Measurements from ENCODE around the gene TMEM187.
A peak's percentile ranks its signal among the peaks of the same experiment; 100 is the strongest.

TMEM187 gene

DNA sequence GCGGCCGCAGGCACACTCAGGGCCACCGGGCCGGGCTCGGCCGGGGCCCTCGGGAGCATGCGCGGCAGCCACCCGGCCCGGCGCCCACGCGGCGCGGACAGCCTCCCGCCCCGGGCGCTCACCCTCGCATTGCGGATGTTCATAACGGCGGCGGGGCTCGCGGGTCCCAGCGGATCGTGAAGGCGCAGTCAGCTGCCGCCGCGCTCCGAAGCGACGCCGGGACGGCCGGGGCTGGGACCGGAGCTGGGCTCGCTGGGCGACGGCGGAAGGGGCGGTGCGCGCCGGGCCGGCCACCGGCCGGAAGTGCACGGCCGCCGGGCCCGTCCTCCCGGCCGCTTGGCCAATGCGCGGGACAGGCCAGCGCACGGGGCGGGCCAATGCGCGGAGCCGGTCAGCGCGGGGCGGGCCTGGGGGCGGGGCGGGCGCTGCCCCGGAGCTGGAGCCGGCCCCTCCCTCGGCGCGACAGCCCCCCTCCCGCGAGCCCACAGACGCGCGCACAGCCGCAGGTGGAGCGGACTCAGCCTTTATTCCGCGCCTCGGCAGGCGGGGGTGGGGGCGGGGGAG lies 37.7 kb upstream of the TMEM187 start, which contains the start of gene NAA10:
TSS of gene NAA10 (minus strand) at position 276 of the 564 bp plus-strand sequence. CDS start at position 143, 133 bp downstream.
- DNase-seq (ENCODE audit: low read depth, low spot score): peak; percentile 63

DNA sequence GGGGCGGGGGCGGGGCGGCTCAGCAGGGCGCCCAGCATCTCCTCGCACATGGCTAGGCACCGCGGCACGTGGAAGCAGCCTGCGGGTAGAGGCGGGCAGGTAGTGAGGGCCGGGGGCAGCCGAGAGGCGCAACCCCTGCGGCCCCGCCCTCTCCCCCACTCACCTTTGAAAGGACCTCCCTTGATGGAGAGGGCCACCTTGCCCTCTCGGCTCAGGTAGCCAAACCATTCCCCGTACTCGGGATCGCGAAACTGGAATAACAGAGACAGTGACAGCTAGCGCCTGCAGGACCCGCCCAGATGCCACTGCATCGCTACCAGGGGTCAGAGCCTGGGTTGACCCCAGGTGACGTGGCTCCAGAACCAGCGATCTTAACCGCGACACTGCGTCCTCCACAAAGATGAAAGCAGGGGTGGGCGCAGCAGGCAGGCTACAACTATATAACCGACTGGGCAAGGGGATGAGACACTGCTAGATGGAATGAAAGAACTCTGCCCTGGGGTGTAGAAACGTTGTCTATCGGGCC lies 37.2 kb upstream of the TMEM187 start:
- DNase-seq (ENCODE audit: low read depth, low spot score): peak; percentile 85

DNA sequence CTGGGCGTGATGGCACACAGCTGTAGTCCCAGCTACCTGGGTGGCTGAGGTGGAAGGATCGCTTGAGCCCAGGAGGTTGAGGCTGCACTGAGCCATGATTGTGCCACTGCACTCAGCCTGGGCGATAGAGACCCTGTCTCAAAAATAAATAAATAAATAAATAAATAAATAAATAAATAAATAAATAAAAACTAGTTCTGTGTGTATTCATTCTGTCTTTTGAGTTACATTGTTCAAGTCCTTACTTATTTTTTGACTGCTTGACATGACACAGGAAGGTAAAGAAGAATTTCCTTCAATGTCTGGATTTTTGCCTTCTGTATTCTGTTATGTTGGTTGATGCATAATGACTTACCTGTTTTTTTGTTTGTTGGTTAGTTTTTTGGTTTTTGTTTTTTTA lies 35.5 kb upstream of the TMEM187 start:
- no peak for DNase-seq (ENCODE audit: low read depth, low spot score)

GRCh38 chrX:153938226-153938786 lies 34.2 kb upstream of the TMEM187 start:
- DNase-seq (ENCODE audit: low read depth, low spot score): no peak

- no peak for DNase-seq (ENCODE audit: low read depth, low spot score)
Measured at GRCh38 chrX:153939573-153939972, 33.0 kb upstream of the TMEM187 start.

DNA sequence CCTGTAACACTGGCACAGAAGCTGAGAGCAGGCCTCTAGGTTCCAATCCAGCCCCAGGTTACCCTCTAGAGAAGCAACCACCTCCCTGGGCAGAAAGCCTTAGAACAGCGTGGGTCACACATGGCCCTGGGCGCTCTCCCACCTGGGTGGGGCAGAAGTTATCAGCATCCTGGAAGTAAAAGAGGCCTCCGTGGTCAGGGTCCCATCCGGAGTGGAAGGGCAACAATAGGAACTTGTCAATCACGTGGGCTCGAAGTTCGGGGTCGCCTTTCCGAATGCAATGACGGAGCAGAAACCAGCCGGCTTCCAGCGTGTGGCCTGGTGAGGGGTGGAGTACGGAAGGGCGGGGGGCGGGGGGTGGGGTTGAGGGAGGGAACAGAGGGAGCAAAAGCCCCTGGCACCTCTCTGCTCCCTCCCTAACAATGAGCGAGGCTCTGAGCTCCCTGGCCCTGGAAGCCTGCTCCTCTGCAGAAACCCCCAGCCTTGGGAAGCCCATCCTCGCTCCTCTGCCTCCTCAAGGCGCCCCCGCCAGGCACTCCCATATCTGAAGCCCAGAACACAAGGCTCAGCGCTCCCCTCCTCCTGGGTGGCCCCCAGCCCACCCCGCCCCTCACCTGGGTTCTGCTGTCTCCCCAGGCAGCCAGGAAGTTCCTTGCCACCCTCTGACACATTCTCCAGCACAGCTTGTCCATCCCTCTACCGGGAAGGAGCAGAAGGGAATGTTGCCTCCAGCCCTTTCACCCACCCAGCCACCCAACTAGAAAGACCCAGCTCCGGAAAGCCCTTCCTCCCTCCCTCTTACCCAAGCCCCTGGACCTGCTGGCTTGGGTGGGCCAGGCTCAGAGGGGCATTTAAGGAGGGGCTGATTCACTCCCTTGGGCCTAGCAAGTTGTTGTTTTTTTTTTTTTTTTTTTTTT lies 31.0 kb upstream of the TMEM187 start:
- peak; percentile 55 for DNase-seq (ENCODE audit: low read depth, low spot score)

- peak; percentile 94 for DNase-seq (ENCODE audit: low read depth, low spot score)
Measured at GRCh38 chrX:153944140-153944799, 28.3 kb upstream of the TMEM187 start, which contains the start of gene RENBP. Gene RENBP (minus strand): TSS chrX:153944643. CDS start chrX:153944610, 33 bp downstream.

GRCh38 chrX:153944800-153945150 lies 27.8 kb upstream of the TMEM187 start:
- DNase-seq (ENCODE audit: low read depth, low spot score): no peak

- DNase-seq (ENCODE audit: low read depth, low spot score): no peak
Measured at GRCh38 chrX:153945956-153946943, 26.3 kb upstream of the TMEM187 start.

GRCh38 chrX:153947009-153947769 lies 25.4 kb upstream of the TMEM187 start:
- DNase-seq (ENCODE audit: low read depth, low spot score): peak; percentile 89

- peak; percentile 61 for DNase-seq (ENCODE audit: low read depth, low spot score)
Measured at GRCh38 chrX:153948002-153948466, 24.5 kb upstream of the TMEM187 start.

DNA sequence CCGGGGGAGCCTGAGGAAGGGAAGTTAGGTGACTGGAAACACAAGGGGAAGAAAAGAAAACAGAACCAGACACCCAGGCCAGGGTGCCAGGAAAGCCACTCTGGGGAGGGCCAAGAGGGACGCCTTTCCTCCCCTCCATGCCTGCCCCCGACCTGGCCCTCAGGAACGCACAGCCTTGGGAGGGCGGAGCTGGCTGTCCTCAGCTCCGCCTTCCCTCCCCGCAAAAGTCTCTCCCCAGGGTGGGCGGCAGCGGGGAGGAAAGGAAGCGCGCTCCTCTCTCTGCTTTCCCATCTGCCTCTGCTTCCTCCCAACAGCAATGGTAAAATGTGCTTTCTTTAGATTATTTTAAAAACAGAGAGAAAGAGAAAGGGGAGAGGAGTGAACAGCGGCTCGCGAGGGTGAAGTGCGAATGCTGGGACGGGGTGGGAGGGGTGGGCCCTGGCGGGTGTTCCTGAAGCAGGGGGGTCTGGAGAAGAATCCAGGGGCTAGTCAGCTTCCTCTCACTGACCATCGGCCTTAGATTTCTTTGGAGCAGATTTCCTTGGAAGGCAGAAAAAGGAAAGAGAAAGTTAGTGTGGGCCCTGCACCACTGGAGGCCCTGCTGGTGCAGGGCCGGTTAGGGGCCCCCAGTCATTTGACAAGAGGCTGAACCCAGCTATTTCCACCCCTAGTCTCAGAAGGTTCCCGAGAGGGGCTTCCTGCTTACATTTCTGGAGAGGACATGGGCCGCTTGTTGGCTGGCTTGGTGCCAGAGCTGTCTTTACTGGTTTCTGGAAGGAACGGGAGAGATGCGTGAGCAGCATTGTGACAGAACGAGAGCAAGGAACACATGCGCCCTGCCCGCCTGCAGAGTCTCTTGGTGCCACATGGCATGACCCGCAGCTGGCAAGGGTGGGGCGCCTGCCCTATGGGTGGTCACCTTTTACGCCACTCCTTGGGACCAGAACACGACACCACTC lies 23.4 kb upstream of the TMEM187 start:
- peak; percentile 42 for DNase-seq (ENCODE audit: low read depth, low spot score)

DNA sequence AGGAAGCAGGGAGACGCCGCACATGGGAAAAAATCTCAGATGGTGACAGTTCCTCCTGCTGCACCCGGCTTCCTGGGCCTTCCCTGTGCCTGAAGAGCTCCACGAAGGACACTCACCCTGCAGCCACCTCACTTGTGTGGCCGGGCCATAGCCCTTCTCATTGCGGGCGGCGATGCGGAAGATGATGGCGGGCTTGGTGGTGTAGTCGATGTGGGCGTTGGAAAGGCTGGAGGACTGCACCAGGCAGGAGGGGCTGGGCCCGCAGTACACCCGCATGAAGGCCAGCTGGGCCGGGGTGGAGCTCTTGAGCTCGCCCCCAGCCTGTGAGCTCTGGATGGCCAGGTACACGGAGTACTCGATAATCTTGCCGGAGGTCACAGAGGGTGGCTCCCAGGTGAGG lies 22.4 kb upstream of the TMEM187 start:
- no peak for DNase-seq (ENCODE audit: low read depth, low spot score)

DNA sequence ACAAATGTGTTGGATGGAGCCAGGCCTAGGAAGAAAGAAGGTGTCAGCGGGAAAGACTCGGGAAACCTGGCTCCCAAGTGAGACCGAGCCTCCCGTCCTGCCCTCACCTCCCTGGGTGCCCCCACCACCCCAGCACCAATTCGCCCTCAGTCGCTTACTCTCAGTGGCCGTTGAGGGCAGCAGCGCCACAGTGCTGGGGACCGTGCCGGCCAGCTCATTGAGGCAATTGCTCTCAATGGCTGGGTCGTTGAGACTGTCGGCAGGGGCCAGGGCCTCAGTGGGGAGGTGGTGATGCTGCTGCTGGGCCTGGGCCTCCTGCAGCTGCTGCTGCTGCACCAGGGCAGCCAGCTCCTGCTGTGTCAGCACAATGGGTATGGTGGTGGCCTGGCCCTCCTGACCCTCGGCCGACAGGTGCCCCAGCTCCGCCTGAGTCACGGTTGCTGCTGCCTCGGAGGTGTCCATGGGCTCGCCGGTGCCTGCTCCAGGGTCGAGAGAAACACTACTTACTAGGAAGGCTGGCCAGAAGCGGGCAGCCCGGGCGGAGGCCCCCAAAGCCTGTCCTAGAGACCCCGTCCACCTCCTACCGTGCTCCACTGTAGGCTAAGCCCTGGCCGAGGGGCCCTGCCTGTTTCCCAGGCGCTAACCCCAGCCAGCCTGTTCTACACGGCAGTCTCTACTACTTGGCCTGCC lies 20.7 kb upstream of the TMEM187 start:
- no peak for DNase-seq (ENCODE audit: low read depth, low spot score)

DNA sequence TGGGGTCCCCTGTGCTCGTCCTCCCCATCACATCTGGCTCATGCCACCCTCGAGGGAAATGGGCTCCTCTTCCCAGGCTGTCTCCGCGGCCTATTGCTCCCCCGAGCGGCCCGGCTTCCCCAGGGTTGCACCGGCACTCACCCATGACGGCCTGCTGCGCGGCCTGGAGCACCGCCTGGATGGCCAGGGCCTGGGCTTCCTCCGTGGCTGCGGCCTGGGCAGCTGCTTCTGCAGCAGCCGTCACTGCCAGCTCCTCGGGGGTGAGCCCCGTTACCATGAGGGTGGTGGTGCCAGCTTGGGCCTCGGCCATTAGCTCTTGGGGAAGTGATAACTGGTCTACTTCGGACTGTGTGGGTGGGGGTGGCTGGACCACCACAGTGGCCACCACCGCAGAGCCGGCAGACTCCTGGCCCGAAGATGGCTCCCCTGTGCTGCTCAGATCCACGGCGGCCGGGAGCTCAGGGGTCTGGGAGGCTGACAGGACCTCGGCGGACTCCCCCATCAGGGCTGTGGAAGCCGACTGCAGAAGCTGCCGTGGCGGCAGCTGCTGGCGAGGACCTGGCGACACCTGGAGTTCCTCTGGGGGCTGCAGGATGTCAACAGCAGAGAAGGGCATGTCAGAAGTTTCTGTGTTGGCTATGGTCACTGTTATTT lies 20.1 kb upstream of the TMEM187 start:
- no peak for DNase-seq (ENCODE audit: low read depth, low spot score)

DNA sequence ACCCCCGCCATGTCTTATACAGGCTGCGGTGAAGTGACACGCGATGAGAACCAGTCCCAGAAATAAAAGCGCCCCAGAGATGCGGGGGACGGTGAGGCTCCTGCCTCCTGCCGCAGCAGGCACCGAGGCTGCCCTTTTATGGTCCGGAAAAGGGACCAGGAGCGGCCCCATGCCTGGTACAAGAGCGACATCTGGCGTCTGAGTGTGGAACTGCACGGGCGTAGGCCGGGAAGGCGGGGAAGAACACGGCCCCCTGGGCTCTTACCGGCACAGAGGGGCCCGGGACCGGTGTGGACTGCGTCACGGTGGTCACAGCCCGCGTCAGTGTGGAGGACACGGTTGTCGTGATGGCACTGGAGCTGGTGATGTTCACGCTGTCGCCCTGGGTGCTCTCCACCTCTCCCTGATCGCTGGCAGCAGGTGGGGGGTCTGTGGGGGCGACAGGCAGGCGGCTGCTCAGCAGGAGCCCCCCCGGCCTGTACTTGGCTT lies 19.2 kb upstream of the TMEM187 start:
- peak; percentile 94 for DNase-seq (ENCODE audit: low read depth, low spot score)

DNA sequence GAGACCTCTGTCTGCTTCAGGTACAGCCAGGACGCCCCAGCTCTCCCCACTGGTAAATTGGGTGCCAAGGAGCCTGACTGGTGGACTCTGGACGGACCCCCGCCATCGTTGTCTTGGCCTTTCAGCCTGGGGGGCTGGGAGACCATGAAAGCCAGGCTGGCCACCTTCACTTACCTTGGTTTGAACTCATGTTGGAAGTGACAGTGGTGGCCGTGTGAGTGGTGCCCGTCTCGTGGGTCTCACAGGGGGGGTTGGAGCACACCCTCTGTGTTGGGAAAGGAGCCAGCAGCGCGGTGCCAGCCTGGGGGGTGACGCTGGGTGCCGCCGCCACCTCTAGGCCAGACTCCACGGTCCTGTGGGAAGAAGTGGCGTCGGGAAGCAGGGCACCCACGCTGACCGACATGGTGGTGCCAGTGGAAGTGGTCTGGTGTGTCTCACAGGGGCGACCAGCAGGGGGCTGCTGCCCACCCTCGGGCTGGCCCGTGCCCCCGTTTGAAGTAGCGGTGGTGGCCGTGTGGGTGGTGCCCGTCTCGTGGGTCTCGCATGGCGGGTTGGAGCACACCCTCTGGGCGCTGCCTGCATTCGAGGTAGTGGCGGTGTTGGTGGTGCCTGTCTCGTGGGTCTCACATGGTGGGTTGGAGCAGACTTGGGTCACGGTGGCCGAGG lies 18.5 kb upstream of the TMEM187 start:
- peak; percentile 27 for DNase-seq (ENCODE audit: low read depth, low spot score)

Data from ELF-1 (cell line).